CD8-positive, alpha-beta memory T cell (primary cell): ENCODE data around the gene NKAIN1. TPM values are rescaled to one million over a fixed set of nuclear protein-coding genes. Genes with fewer than 3 reads are reported as not detected.

Source experiments
- CTCF ChIA-PET: fragments of 350-600 bp; sonication (Branson Sonifier 250); formaldehyde crosslinking; loops from one replicate; lab custom pipeline; 2021; ENCODE audit warnings: antibody characterized with exemption; lab: Charles Lee
- POLR2A ChIA-PET: fragments of 350-600 bp; sonication (Branson Sonifier 250); formaldehyde crosslinking; loops from one replicate; lab custom pipeline; 2021; ENCODE audit warnings: antibody characterized with exemption; lab: Charles Lee
- DNase-seq, 5 donors: peaks; one replicate each; pipeline versions ENCODE4 v3.0.0 to v3.0.0-alpha.2; 2020 to 2022; ENCODE audit warnings: mixed read lengths in 1 of 5
- H3K27ac ChIP-seq: one replicate; pipeline ENCODE4 v1.7.0; 2013; ENCODE audit warnings: low read depth, mild to moderate bottlenecking, low read length, moderate library complexity
- H3K27me3 ChIP-seq: 2 replicates; pipeline ENCODE4 v1.7.0; 2013; ENCODE audit warnings: low read length, mild to moderate bottlenecking; ENCODE audit not compliant: insufficient read depth, poor library complexity, severe bottlenecking
- H3K36me3 ChIP-seq: 2 replicates; pipeline ENCODE4 v1.7.0; 2013; ENCODE audit warnings: mild to moderate bottlenecking, low read length, moderate library complexity; ENCODE audit not compliant: insufficient read depth
- H3K4me1 ChIP-seq: 2 replicates; pipeline ENCODE4 v1.7.0; 2013; ENCODE audit warnings: mild to moderate bottlenecking, low read length, moderate library complexity; ENCODE audit not compliant: insufficient read depth
- H3K4me3 ChIP-seq: 2 replicates; pipeline ENCODE4 v1.7.0; 2013; ENCODE audit warnings: mild to moderate bottlenecking, low read length
- H3K9me3 ChIP-seq: 2 replicates; pipeline ENCODE4 v1.7.0; 2013; ENCODE audit warnings: mild to moderate bottlenecking, low read length
- H3K27ac Mint-ChIP-seq, 8 donors: one replicate each; pipeline ENCODE4 v1.8.0; 2020 to 2021; ENCODE audit warnings: mixed read lengths in 8 of 8, mild to moderate bottlenecking in 6 of 8, inconsistent platforms in 3 of 8, moderate library complexity in 3 of 8
- H3K27me3 Mint-ChIP-seq, 2 donors: one replicate each; pipeline ENCODE4 v1.8.0; 2020 to 2021; ENCODE audit warnings: mixed read lengths in 2 of 2, mild to moderate bottlenecking in 1 of 2, moderate library complexity in 1 of 2
- H3K36me3 Mint-ChIP-seq, 3 donors: one replicate each; pipeline ENCODE4 v1.8.0; 2020 to 2021; ENCODE audit warnings: mixed read lengths in 3 of 3, inconsistent platforms in 1 of 3, mild to moderate bottlenecking in 1 of 3
- H3K4me1 Mint-ChIP-seq, 3 donors: one replicate each; pipeline ENCODE4 v1.8.0; 2020 to 2021; ENCODE audit warnings: mixed read lengths in 3 of 3, inconsistent platforms in 1 of 3, mild to moderate bottlenecking in 1 of 3
- H3K4me3 Mint-ChIP-seq, 7 donors: one replicate each; pipeline ENCODE4 v1.8.0; 2020 to 2021; ENCODE audit warnings: mixed read lengths in 7 of 7, mild to moderate bottlenecking in 6 of 7, moderate library complexity in 4 of 7, inconsistent platforms in 2 of 7
- H3K9me3 Mint-ChIP-seq, 5 donors: one replicate each; pipeline ENCODE4 v1.8.0; 2020 to 2022; ENCODE audit warnings: mixed read lengths in 5 of 5, mild to moderate bottlenecking in 3 of 5, moderate library complexity in 2 of 5, inconsistent platforms in 1 of 5
- polyA plus RNA-seq: library from polyadenylated mRNA; unstranded; fragments of 300-500 nt; fragmentation: Illumina TruSeq; gene quantifications from one replicate; pipeline ENCODE4 v1.2.3, GENCODE V29; 2021
- total RNA-seq, 2 experiments: library from RNA; stranded (reverse); gene quantifications; one replicate each; pipeline ENCODE4 v1.2.3, GENCODE V29; 2021

Gene NKAIN1
- total and polyA plus RNA-seq, 3 experiments from 2014 or later = not detected

GRCh38 chr1:31244326-31244725 is 4.6 kb upstream of the NKAIN1 start:
- no peaks in the 10 kb centered on the region for H3K36me3 Mint-ChIP-seq
- H3K4me3 Mint-ChIP-seq = no peak overlapping the region
- H3K27ac Mint-ChIP-seq = peak overlapping the region in 1 of 8 donors; percentile 19
- POLR2A ChIA-PET = no interaction called here
- no peak overlapping the region for H3K4me3 ChIP-seq
- H3K27ac ChIP-seq = no peak overlapping the region
- H3K27me3 Mint-ChIP-seq = peaks cover 13 to 14% of the 10 kb centered on the region in 2 donors
- H3K36me3 ChIP-seq = no peaks in the 10 kb centered on the region
- peaks cover 0 to 2% (median 0%) of the 10 kb centered on the region in 5 donors for H3K9me3 Mint-ChIP-seq
- no peak for DNase-seq
- peaks cover 10% of the 10 kb centered on the region for H3K27me3 ChIP-seq
- no peaks in the 10 kb centered on the region for H3K4me1 ChIP-seq
- CTCF ChIA-PET = no interaction called here
- no peaks in the 10 kb centered on the region for H3K9me3 ChIP-seq
- H3K4me1 Mint-ChIP-seq = peaks cover 8 to 10% (median 10%) of the 10 kb centered on the region in 3 donors

GRCh38 chr1:31243501-31244286 is 4.0 kb upstream of the NKAIN1 start:
- Histone ChIP-seq H3K27ac (no peak overlapping the region), H3K9me3 (no peaks in the 10 kb centered on the region), H3K27me3 (peaks cover 14% of the 10 kb centered on the region), H3K36me3 (no peaks in the 10 kb centered on the region), H3K4me1 (no peaks in the 10 kb centered on the region), H3K4me3 (no peak overlapping the region)
- Mint-ChIP-seq H3K27me3 (peaks cover 15 to 19% of the 10 kb centered on the region in 2 donors), H3K36me3 (no peaks in the 10 kb centered on the region), H3K27ac (peak overlapping the region in 2 of 8 donors; percentile 19), H3K4me1 (peaks cover 12 to 16% (median 14%) of the 10 kb centered on the region in 3 donors), H3K4me3 (no peak overlapping the region), H3K9me3 (peaks cover 0 to 2% (median 0%) of the 10 kb centered on the region in 5 donors)
- ChIA-PET POLR2A (no interaction called here), CTCF (no interaction called here)
- DNase-seq = no peak

- Mint-ChIP-seq H3K36me3 (no peaks in the 10 kb centered on the region), H3K27me3 (peaks cover 27 to 42% of the 10 kb centered on the region in 2 donors), H3K27ac (no peak overlapping the region), H3K9me3 (peaks cover 0 to 2% (median 0%) of the 10 kb centered on the region in 5 donors), H3K4me3 (peak overlapping the region in 1 of 7 donors; percentile 32), H3K4me1 (peaks cover 12 to 24% (median 15%) of the 10 kb centered on the region in 3 donors)
- CTCF ChIA-PET = no interaction called here
- Histone ChIP-seq H3K4me1 (no peaks in the 10 kb centered on the region), H3K4me3 (no peak overlapping the region), H3K27ac (no peak overlapping the region), H3K9me3 (no peaks in the 10 kb centered on the region), H3K27me3 (peaks cover 22% of the 10 kb centered on the region), H3K36me3 (no peaks in the 10 kb centered on the region)
- DNase-seq = no peak
- POLR2A ChIA-PET = interaction anchor here (0.6 kb wide), 1 partner anchor 1053 kb away, joined by 3 read pairs; no protein-coding TSS in a partner anchor
Measured at GRCh38 chr1:31241321-31241720, 1.6 kb upstream of the NKAIN1 start.

- no peaks in the 10 kb centered on the region for H3K9me3 ChIP-seq
- no peak for DNase-seq
- Mint-ChIP-seq H3K4me3 (peak overlapping the region in 6 of 7 donors; percentile 49 to 61 (median 54)), H3K9me3 (peaks cover 0 to 2% (median 0%) of the 10 kb centered on the region in 5 donors), H3K27ac (peak overlapping the region in 1 of 8 donors; percentile 22), H3K4me1 (peaks cover 12 to 24% (median 15%) of the 10 kb centered on the region in 3 donors), H3K27me3 (peaks cover 36 to 64% of the 10 kb centered on the region in 2 donors), H3K36me3 (no peaks in the 10 kb centered on the region)
- POLR2A ChIA-PET = no interaction called here
- peaks cover 22% of the 10 kb centered on the region for H3K27me3 ChIP-seq
- no peak overlapping the region for H3K4me3 ChIP-seq
- no peaks in the 10 kb centered on the region for H3K4me1 ChIP-seq
- CTCF ChIA-PET = no interaction called here
- H3K36me3 ChIP-seq = no peaks in the 10 kb centered on the region
- no peak overlapping the region for H3K27ac ChIP-seq
Measured at GRCh38 chr1:31238986-31239613, 587 bp downstream of the NKAIN1 start.

GRCh38 chr1:31238612-31238985 is 1.1 kb downstream of the NKAIN1 start:
- peaks cover 36 to 67% of the 10 kb centered on the region in 2 donors for H3K27me3 Mint-ChIP-seq
- H3K9me3 Mint-ChIP-seq = peaks cover 0 to 2% (median 0%) of the 10 kb centered on the region in 5 donors
- POLR2A ChIA-PET = no interaction called here
- Histone ChIP-seq H3K36me3 (no peaks in the 10 kb centered on the region), H3K27ac (no peak overlapping the region), H3K9me3 (no peaks in the 10 kb centered on the region), H3K4me3 (no peak overlapping the region), H3K27me3 (peaks cover 22% of the 10 kb centered on the region), H3K4me1 (no peaks in the 10 kb centered on the region)
- H3K27ac Mint-ChIP-seq = peak overlapping the region in 1 of 8 donors; percentile 22
- H3K36me3 Mint-ChIP-seq = no peaks in the 10 kb centered on the region
- peak overlapping the region in 5 of 7 donors; percentile 49 to 61 (median 55) for H3K4me3 Mint-ChIP-seq
- CTCF ChIA-PET = no interaction called here
- peaks cover 12 to 24% (median 15%) of the 10 kb centered on the region in 3 donors for H3K4me1 Mint-ChIP-seq
- no peak for DNase-seq

- no peak overlapping the region for H3K27ac ChIP-seq
- ChIA-PET POLR2A (no interaction called here), CTCF (no interaction called here)
- H3K27me3 ChIP-seq = peaks cover 12% of the 10 kb centered on the region
- DNase-seq = no peak
- no peaks in the 10 kb centered on the region for H3K9me3 ChIP-seq
- Mint-ChIP-seq H3K27me3 (peaks cover 24 to 60% of the 10 kb centered on the region in 2 donors), H3K27ac (no peak overlapping the region), H3K9me3 (no peaks in the 10 kb centered on the region), H3K4me1 (peaks cover 4 to 14% (median 6%) of the 10 kb centered on the region in 3 donors), H3K4me3 (no peak overlapping the region), H3K36me3 (no peaks in the 10 kb centered on the region)
- H3K4me3 ChIP-seq = no peak overlapping the region
- H3K4me1 ChIP-seq = no peaks in the 10 kb centered on the region
- no peaks in the 10 kb centered on the region for H3K36me3 ChIP-seq
Measured at GRCh38 chr1:31234870-31235269, 4.8 kb downstream of the NKAIN1 start.

GRCh38 chr1:31234123-31234708 is 5.5 kb downstream of the NKAIN1 start:
- POLR2A ChIA-PET = no interaction called here
- H3K9me3 Mint-ChIP-seq = no peaks in the 10 kb centered on the region
- Histone ChIP-seq H3K27ac (no peak overlapping the region), H3K27me3 (peaks cover 12% of the 10 kb centered on the region), H3K9me3 (no peaks in the 10 kb centered on the region), H3K4me1 (no peaks in the 10 kb centered on the region), H3K36me3 (no peaks in the 10 kb centered on the region), H3K4me3 (no peak overlapping the region)
- no peak for DNase-seq
- H3K4me3 Mint-ChIP-seq = no peak overlapping the region
- H3K27me3 Mint-ChIP-seq = peaks cover 23 to 60% of the 10 kb centered on the region in 2 donors
- H3K4me1 Mint-ChIP-seq = peaks cover 4 to 13% (median 6%) of the 10 kb centered on the region in 3 donors
- H3K27ac Mint-ChIP-seq = no peak overlapping the region
- CTCF ChIA-PET = no interaction called here
- H3K36me3 Mint-ChIP-seq = no peaks in the 10 kb centered on the region

GRCh38 chr1:31232689-31233088 is 7.0 kb downstream of the NKAIN1 start:
- peaks cover 14 to 44% of the 10 kb centered on the region in 2 donors for H3K27me3 Mint-ChIP-seq
- CTCF ChIA-PET = no interaction called here

More at GRCh38 chr1:31232689-31233088, 7.0 kb downstream of the NKAIN1 start:
- no peak overlapping the region for H3K27ac Mint-ChIP-seq
- H3K4me3 Mint-ChIP-seq = no peak overlapping the region
- Histone ChIP-seq H3K27me3 (no peaks in the 10 kb centered on the region), H3K4me1 (no peaks in the 10 kb centered on the region), H3K4me3 (no peak overlapping the region), H3K36me3 (no peaks in the 10 kb centered on the region), H3K9me3 (no peaks in the 10 kb centered on the region), H3K27ac (no peak overlapping the region)
- no peak for DNase-seq
- H3K4me1 Mint-ChIP-seq = no peaks in the 10 kb centered on the region
- POLR2A ChIA-PET = no interaction called here
- H3K36me3 Mint-ChIP-seq = no peaks in the 10 kb centered on the region
- H3K9me3 Mint-ChIP-seq = no peaks in the 10 kb centered on the region
